T-helper 17 cell (primary cell): ENCODE measurements around the gene P2RY13. TPM values are rescaled to one million over a fixed set of nuclear protein-coding genes. Genes with fewer than 3 reads are reported as not detected.

Experiments used
- ATAC-seq: fragments of 150-1000 bp; cut with Tn5 transposase; 2 replicates; pipeline ENCODE4 v1.10.0; 2021; ENCODE audit warnings: mild to moderate bottlenecking, moderate library complexity
- DNase-seq, 3 donors: peaks; one replicate each; pipeline versions ENCODE4 v3.0.0 to v3.0.0-alpha.2; 2020 to 2021
- H3K9me3 ChIP-seq: one replicate; pipeline ENCODE4 v1.7.0; 2013; ENCODE audit warnings: low read length, mild to moderate bottlenecking; ENCODE audit not compliant: control insufficient read depth, poor library complexity, severe bottlenecking
- H3K27ac Mint-ChIP-seq: one replicate; pipeline ENCODE4 v1.8.0; 2022; ENCODE audit warnings: mild to moderate bottlenecking, moderate library complexity, mixed read lengths
- H3K27me3 Mint-ChIP-seq: one replicate; pipeline ENCODE4 v1.8.0; 2022; ENCODE audit warnings: mixed read lengths
- H3K36me3 Mint-ChIP-seq: one replicate; pipeline ENCODE4 v1.8.0; 2022; ENCODE audit warnings: low read depth, mixed read lengths
- H3K4me1 Mint-ChIP-seq: one replicate; pipeline ENCODE4 v1.8.0; 2022; ENCODE audit warnings: mild to moderate bottlenecking, mixed read lengths
- H3K4me3 Mint-ChIP-seq: one replicate; pipeline ENCODE4 v1.8.0; 2022; ENCODE audit warnings: mild to moderate bottlenecking, moderate library complexity, mixed read lengths
- total RNA-seq, 4 donors: library from RNA in 2 of 4; stranded (reverse) in 2 of 4; gene quantifications; one replicate each; pipeline ENCODE4 v1.2.3 and lab custom pipeline; 2022 to 2026

The P2RY13 gene
- total RNA-seq, 2 donors from 2014 or later = 0.26 to 0.82 TPM

DNA sequence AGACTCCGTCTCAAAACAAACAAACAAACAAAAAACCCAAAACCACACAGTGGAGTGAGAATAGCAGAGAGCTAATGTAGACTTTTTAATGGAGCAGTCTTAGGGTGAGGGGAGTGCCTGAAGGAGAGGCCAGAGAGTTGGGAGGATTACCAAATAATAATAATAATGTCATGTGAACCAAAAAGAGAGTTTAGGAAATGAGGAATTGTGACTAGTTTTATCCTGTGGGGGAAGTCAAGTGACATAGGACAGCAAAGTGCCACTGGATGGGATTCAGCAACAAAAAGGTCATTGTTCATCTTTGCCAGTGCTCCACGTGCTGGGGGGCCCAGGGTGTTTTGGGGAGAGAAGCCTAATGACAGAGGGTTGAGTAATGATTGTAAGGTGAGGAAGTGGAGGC, 25.6 kb downstream of the P2RY13 start:
- no peak for ATAC-seq
- H3K36me3 Mint-ChIP-seq = peaks cover 2% of the 10 kb centered on the region
- no peak for DNase-seq
- no peaks in the 10 kb centered on the region for H3K9me3 ChIP-seq
- H3K4me1 Mint-ChIP-seq = peaks cover 10% of the 10 kb centered on the region
- H3K27me3 Mint-ChIP-seq = peaks cover 42% of the 10 kb centered on the region
- H3K4me3 Mint-ChIP-seq = no peak overlapping the region
- H3K27ac Mint-ChIP-seq = no peak overlapping the region

DNA sequence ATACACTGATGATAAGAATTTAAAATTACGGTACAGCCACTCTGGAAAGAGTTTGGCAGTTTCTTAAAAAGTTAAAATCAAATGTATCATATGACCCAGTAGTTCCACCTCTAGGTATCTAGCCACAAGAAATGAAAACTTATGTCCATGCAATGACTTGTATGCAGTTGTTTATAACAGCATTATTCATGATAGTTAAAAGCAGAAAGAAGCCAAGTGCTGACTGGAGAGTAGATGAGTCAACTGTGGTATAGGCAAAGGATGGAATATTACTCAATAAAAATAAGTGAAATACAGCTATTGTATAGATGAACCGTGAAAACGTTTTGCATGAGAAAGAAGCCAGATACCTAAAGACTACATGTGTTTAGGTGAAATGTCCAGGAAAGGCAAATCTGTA, 27.6 kb downstream of the P2RY13 start:
- ATAC-seq = no peak
- DNase-seq = no peak
- H3K4me1 Mint-ChIP-seq = peaks cover 10% of the 10 kb centered on the region
- H3K27ac Mint-ChIP-seq = no peak overlapping the region
- peaks cover 2% of the 10 kb centered on the region for H3K36me3 Mint-ChIP-seq
- no peak overlapping the region for H3K4me3 Mint-ChIP-seq
- no peaks in the 10 kb centered on the region for H3K9me3 ChIP-seq
- peaks cover 55% of the 10 kb centered on the region for H3K27me3 Mint-ChIP-seq

DNA sequence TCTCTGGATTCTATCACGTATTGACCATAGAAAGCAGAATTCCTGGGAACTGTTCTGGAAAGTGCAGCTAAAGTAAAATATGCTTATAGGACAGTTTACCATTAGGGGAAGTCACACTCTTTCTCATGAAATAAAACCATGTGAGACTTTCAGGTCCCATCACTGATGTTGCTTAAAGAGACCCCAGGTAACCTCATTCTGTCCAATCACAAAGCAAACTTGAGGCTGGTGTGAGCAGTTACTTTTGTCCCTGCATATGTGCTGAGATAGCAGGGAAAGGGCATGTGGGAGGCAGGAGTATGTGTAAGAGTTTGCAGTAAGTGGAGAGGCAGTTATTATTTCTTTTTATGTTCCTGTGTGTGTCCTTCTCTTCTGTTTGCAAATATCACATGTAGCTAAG, 28.8 kb downstream of the P2RY13 start:
- DNase-seq = no peak
- H3K4me3 Mint-ChIP-seq = no peak overlapping the region

DNA sequence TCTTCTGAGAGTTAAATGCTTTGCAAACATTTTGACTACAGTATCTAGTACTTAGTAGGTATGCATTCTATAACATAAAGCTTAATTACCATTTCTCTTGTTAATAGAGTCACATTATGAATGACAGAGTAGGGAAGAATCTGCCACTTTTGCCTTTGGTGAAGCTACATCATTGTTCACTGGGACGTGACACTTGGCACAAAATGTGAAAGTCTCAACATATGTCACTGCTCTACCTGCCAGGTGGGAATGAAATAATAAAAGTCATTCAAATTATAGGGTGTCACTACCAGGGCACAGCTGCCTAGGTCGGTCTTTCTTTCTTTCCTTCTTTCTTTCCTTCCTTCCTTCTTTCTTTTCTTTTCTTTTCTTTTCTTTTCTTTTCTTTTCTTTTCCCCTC, 30.3 kb downstream of the P2RY13 start:
- H3K9me3 ChIP-seq = no peaks in the 10 kb centered on the region
- no peaks in the 10 kb centered on the region for H3K4me1 Mint-ChIP-seq
- no peak overlapping the region for H3K4me3 Mint-ChIP-seq
- H3K36me3 Mint-ChIP-seq = peaks cover 3% of the 10 kb centered on the region
- ATAC-seq (no peak), DNase-seq (no peak)
- H3K27me3 Mint-ChIP-seq = peaks cover 64% of the 10 kb centered on the region
- no peak overlapping the region for H3K27ac Mint-ChIP-seq

More for the DNA sequence above, 28.8 kb downstream of the P2RY13 start:
- no peak overlapping the region for H3K27ac Mint-ChIP-seq
- H3K27me3 Mint-ChIP-seq = peaks cover 58% of the 10 kb centered on the region
- peaks cover 4% of the 10 kb centered on the region for H3K36me3 Mint-ChIP-seq
- peaks cover 7% of the 10 kb centered on the region for H3K4me1 Mint-ChIP-seq
- ATAC-seq = no peak
- no peaks in the 10 kb centered on the region for H3K9me3 ChIP-seq

DNA sequence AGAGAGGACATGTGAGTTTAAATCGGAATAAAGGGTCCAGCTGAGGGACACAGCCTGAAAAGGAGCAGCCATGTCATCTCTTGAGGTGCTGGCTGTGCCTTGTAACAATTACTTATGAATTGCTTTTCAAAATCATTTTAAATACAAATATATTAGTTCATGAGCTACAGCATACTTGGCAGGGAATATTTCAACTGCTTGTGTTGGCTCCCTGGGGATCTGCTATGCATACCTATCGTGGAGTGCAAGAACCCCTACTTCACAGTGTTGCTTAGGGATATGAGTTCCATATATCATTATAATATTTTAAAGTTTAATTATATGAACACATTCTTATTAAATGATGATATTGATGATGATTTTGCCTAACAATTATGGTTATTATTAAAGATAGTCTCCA, 31.9 kb downstream of the P2RY13 start:
- no peak for DNase-seq
- peaks cover 59% of the 10 kb centered on the region for H3K27me3 Mint-ChIP-seq
- H3K4me3 Mint-ChIP-seq = no peak overlapping the region
- no peak for ATAC-seq
- no peak overlapping the region for H3K27ac Mint-ChIP-seq
- peaks cover 2% of the 10 kb centered on the region for H3K36me3 Mint-ChIP-seq
- no peaks in the 10 kb centered on the region for H3K4me1 Mint-ChIP-seq
- H3K9me3 ChIP-seq = no peaks in the 10 kb centered on the region

DNA sequence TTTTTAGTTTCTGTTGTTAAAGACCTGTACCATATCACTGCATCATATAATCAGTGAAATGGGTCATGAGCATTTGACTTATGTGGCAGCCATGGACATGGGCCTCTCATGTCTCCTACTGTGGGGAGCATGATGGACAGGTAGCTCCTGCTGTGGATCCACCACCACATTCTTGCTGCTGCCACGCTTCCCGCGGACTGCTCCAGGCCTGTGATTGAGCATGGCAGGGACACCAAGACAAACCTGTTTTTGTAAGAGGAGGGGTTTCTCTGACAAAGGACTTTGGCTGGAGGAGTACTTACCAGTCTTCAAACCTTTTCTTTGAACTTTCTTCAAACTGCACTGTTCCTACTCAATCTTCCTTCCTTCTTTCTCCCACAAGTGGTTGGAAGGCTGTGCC, 33.1 kb downstream of the P2RY13 start:
- H3K9me3 ChIP-seq = no peaks in the 10 kb centered on the region
- Mint-ChIP-seq H3K4me3 (no peak overlapping the region), H3K36me3 (peaks cover 2% of the 10 kb centered on the region), H3K4me1 (no peaks in the 10 kb centered on the region), H3K27me3 (peaks cover 53% of the 10 kb centered on the region), H3K27ac (no peak overlapping the region)
- ATAC-seq = no peak
- DNase-seq = no peak

DNA sequence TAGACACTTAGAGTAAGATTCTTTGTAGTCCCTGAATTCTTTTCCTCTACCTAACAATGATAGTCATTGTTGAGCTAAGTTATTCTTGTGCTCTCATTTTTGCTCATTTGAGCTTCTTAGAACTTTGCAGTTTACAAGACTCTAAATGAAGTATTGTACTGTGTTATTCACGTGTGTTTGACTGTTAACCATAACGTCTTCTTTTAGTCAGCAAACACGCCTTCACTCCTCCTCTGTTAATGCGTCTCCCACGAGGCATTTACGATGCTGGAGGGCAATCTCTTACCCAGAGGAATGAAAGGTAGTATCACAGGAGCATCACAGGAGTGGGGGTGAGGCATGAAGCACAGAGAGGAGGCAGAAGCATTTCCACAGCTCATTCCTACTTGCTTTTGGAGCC, 36.2 kb downstream of the P2RY13 start:
- peaks cover 39% of the 10 kb centered on the region for H3K27me3 Mint-ChIP-seq

DNA sequence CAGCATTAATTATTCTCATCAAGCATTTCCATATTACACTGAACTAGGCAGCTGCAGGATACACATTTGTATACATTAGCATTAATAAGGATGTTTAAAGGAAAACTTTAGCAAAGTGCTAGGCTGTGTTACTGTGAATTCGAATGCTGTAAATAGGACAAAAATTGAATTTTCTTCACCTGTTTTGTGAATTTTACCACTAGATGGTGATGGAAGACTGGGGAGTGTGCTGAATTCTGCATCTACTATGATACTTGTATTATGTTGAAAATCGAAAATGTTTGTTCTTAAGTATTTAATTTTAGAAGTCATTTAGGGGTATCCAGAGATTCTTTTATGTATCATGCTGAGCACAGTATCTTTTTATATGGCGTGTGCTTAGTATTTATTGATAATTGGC, 38.7 kb downstream of the P2RY13 start:
- H3K27ac Mint-ChIP-seq = no peak overlapping the region
- H3K4me1 Mint-ChIP-seq = no peaks in the 10 kb centered on the region
- ATAC-seq (no peak), DNase-seq (no peak)
- H3K9me3 ChIP-seq = no peaks in the 10 kb centered on the region
- no peak overlapping the region for H3K4me3 Mint-ChIP-seq
- H3K27me3 Mint-ChIP-seq = peaks cover 28% of the 10 kb centered on the region
- no peaks in the 10 kb centered on the region for H3K36me3 Mint-ChIP-seq

More for the DNA sequence above, 36.2 kb downstream of the P2RY13 start:
- no peaks in the 10 kb centered on the region for H3K9me3 ChIP-seq
- Mint-ChIP-seq H3K4me3 (no peak overlapping the region), H3K27ac (no peak overlapping the region), H3K36me3 (peaks cover 2% of the 10 kb centered on the region), H3K4me1 (no peaks in the 10 kb centered on the region)
- no peak for ATAC-seq
- DNase-seq = no peak

DNA sequence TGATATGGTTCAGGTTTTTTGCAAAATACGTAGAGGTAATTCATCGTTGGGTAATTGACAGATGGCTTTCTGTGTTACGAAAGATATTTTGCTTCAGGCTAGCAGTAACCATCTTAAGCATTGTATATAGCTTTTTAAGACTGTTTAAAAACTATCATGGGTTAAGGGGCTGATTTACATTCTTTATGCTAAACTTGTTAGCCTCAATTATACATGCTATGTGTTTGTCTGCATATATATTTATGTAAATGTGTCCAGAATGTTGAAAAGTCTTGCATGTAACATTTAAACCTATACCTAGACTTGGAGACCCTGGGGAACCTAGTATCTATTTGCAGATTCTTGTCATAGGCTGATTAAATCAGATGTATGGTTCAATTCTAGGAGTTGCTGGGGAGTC, 39.9 kb downstream of the P2RY13 start:
- DNase-seq (no peak), ATAC-seq (no peak)
- no peak overlapping the region for H3K27ac Mint-ChIP-seq
- no peaks in the 10 kb centered on the region for H3K4me1 Mint-ChIP-seq
- H3K27me3 Mint-ChIP-seq = peaks cover 19% of the 10 kb centered on the region
- H3K9me3 ChIP-seq = no peaks in the 10 kb centered on the region
- H3K36me3 Mint-ChIP-seq = no peaks in the 10 kb centered on the region
- H3K4me3 Mint-ChIP-seq = no peak overlapping the region

DNA sequence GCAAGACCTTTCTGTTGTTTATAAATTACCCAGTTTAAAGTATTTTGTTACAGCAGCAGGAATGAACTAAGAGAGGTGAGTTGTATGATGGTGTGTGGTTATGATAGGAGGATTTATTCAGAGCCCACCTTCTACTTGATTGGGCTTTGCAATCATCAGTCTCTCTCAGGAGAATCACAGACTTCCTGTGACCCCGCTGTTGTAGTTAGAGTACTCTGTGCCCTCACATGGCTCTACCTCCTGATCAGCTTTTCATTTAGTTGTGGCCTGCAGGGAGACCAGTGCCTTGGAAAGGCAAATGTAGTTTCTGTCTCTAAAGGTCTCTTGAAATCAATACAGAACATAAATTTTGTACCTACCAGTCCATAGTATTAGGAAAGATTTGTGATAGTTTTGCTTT, 43.4 kb downstream of the P2RY13 start:
- no peak for ATAC-seq
- H3K27me3 Mint-ChIP-seq = no peaks in the 10 kb centered on the region
- H3K27ac Mint-ChIP-seq = no peak overlapping the region
- H3K9me3 ChIP-seq = no peaks in the 10 kb centered on the region
- no peak overlapping the region for H3K4me3 Mint-ChIP-seq
- H3K36me3 Mint-ChIP-seq = no peaks in the 10 kb centered on the region
- peaks cover 13% of the 10 kb centered on the region for H3K4me1 Mint-ChIP-seq
- DNase-seq = no peak

DNA sequence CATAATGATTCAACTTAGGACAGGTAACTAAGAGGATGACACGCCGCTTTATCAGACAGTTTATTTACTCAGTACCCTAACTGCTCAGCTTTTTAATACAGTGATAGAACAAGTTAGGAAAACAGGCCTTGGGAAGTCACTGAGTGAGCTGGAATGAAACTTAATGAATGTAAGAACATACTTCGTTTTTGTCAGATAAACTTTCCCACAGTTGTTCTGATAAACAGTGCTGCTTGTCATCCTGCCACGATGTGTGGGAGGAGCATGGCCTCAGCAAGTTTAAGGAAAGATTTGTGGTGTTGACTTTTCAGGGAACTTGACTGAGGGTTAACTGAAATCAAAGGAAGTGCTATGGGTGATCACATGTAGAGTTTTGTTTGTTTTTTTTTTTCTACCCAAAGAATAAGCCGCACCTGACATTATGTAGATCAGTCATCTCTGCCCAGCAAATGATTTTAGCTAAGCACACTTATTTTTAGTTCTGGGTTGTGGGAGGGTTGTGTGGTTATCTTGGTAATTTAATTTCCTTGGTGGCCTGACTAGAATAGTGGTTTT, 45.4 kb downstream of the P2RY13 start:
- no peaks in the 10 kb centered on the region for H3K27me3 Mint-ChIP-seq
- H3K9me3 ChIP-seq = no peaks in the 10 kb centered on the region
- no peak overlapping the region for H3K4me3 Mint-ChIP-seq
- peak; percentile 49 for ATAC-seq
- H3K36me3 Mint-ChIP-seq = no peaks in the 10 kb centered on the region
- DNase-seq = no peak
- peaks cover 16% of the 10 kb centered on the region for H3K4me1 Mint-ChIP-seq
- peak overlapping the region; percentile 75 for H3K27ac Mint-ChIP-seq

DNA sequence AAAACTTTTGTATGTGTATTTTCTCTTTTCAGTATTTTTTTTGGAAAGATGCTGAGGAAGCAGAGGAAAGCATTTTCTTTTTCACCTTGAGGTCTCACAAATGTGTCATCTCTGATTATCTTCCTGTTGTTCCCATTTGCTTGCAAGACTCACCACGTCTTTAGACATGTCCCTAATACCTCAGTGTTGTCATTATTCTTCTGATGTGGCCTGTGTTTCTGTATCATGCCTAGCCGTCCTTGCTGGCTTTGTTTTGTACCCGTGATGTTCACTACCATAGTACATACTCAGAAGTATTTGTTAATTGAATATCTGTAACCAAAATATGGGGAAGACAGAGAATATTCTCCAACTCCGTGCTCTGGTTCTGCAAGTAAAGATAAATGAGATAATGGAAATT, 46.0 kb downstream of the P2RY13 start:
- no peak for DNase-seq
- Mint-ChIP-seq H3K27ac (peak overlapping the region; percentile 75), H3K27me3 (no peaks in the 10 kb centered on the region), H3K4me1 (peaks cover 22% of the 10 kb centered on the region), H3K4me3 (no peak overlapping the region), H3K36me3 (no peaks in the 10 kb centered on the region)
- peak; percentile 81 for ATAC-seq
- H3K9me3 ChIP-seq = no peaks in the 10 kb centered on the region

DNA sequence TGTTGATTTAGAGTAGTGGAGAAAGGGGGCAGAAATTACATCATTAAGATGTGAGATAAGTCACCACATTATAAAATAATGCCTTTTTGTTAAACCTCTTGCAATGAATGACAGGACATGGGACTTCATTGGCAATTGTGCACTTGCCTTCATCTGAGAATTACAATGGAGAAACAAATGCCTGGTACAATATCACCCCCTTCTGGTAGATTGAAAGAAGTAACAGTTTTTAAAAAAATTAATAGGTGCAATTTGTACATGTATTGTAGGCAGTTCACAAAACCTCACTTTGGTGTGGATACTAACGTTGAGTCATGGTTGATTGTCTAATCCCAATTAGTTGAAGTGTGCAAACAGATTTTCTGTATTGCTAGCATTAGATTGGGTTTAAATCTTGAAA, 46.4 kb downstream of the P2RY13 start:
- peak overlapping the region; percentile 75 for H3K27ac Mint-ChIP-seq
- no peak for DNase-seq
- no peaks in the 10 kb centered on the region for H3K36me3 Mint-ChIP-seq
- H3K4me1 Mint-ChIP-seq = peaks cover 24% of the 10 kb centered on the region
- no peaks in the 10 kb centered on the region for H3K27me3 Mint-ChIP-seq
- H3K4me3 Mint-ChIP-seq = no peak overlapping the region
- H3K9me3 ChIP-seq = no peaks in the 10 kb centered on the region
- peak; percentile 68 for ATAC-seq

DNA sequence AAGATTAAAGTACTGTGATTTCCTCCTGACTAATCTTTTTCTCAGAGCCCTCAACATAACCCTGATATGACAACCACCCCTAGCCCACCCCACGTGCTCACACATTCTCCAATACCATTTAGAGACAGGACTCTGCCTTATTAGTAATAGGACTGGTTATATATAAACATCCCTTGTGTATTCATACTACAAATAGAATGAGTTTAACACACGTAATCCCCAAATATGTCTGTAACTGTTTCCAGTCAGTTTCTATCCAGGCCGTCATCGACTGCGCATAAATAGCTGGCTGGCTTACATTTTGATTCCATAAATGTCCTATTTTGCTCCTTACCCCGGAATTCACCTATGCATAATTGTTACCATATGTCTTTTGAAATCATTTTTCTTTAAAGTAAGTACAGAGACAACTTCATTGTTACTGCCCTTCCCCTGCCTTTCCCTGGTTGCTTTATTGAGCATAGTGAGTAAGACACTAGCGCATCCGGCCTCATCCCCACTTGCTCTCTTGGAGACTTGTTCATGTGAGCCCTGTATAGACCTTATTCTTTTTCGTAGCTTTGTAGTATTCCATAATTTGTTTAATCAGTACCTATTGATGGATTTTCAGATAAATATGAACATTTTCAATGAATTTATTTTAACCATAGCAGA, 47.6 kb downstream of the P2RY13 start:
- Mint-ChIP-seq H3K27ac (peak overlapping the region; percentile 75), H3K36me3 (no peaks in the 10 kb centered on the region), H3K27me3 (no peaks in the 10 kb centered on the region), H3K4me1 (peaks cover 26% of the 10 kb centered on the region), H3K4me3 (no peak overlapping the region)
- ATAC-seq (no peak), DNase-seq (no peak)
- no peaks in the 10 kb centered on the region for H3K9me3 ChIP-seq
